ENCODE data around the gene SLC7A9.

Gene SLC7A9

DNA sequence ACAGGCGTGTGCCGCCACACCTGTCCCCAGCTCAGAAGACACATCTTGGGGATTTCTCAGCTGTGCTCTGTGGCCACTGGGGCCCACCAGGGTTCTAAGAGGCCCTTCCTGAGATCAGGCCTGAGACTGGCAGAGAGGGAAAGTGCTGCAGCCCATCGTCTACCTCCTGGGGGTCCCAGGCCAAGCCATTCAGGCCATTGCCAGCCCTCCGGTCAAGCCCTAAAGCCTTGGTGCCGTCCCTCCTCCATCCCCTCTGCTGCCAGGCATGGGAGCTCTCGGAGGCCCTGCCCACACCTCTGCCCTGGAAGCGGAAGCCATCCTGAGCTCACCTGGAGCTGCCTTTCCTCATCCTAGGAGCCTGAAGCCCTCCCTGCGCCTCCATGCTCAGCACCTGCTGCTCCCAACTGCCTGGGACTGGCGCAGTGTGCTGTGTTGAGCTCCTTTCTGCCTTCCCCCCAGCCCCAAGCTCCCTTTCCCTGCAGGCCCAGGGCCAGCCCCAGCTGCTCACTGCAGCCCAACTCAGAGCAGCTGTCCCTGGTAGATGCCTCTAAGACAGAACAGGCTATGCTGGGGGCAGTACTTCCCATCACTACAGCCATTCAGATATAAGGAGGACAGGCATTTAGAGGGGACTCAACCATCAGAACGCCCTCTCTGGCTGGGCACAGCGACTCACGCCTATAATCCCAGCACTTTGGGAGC lies 2.9 kb downstream of the SLC7A9 start:
- H3K4me3 ChIP-seq (replicated peaks in 1 of 2; ENCODE audit: low read depth in 2 of 2, low read length in 2 of 2), result no peak overlapping the region
- no peak for DNase-seq (ENCODE audit: low read depth in 2 of 2)
- TF ChIP-seq, protein P1, sequence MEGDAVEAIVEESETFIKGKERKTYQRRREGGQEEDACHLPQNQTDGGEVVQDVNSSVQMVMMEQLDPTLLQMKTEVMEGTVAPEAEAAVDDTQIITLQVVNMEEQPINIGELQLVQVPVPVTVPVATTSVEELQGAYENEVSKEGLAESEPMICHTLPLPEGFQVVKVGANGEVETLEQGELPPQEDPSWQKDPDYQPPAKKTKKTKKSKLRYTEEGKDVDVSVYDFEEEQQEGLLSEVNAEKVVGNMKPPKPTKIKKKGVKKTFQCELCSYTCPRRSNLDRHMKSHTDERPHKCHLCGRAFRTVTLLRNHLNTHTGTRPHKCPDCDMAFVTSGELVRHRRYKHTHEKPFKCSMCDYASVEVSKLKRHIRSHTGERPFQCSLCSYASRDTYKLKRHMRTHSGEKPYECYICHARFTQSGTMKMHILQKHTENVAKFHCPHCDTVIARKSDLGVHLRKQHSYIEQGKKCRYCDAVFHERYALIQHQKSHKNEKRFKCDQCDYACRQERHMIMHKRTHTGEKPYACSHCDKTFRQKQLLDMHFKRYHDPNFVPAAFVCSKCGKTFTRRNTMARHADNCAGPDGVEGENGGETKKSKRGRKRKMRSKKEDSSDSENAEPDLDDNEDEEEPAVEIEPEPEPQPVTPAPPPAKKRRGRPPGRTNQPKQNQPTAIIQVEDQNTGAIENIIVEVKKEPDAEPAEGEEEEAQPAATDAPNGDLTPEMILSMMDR (IDR thresholded peaks at IDR 0.05; ENCODE audit: low read depth, low read length), result no peak

DNA sequence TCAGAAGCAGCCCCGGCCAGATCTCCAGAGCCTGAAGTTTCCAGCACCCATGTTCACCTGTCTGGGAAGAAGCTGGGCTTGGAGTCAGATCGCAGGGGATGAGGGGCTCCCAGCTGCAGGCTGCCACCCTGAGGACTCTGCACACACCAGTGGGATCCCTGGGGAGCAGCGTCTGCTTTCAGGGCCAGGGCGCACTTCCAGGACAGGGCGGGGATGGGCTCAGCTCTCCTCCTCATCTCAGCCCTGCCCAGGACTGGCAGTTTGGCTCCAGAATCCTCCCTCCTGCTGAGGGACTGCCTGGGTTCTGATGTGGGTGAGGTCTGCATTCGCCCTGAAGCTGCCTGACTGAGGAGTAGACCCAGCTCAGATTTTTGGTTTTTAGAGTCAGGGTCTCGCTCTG lies 3.5 kb downstream of the SLC7A9 start:
- H3K4me3 ChIP-seq (replicated peaks in 1 of 2; ENCODE audit: low read depth in 2 of 2, low read length in 2 of 2), result no peak overlapping the region

GRCh38 chr19:32865326-32865725 lies 4.2 kb downstream of the SLC7A9 start:
- DNase-seq (ENCODE audit: low read depth in 2 of 2), result no peak
- TF ChIP-seq, protein P1 (IDR thresholded peaks at IDR 0.05; ENCODE audit: low read depth, low read length), result no peak
- no peak overlapping the region for H3K4me3 ChIP-seq (replicated peaks in 1 of 2; ENCODE audit: low read depth in 2 of 2, low read length in 2 of 2)

More for the DNA sequence above, 3.5 kb downstream of the SLC7A9 start:
- TF ChIP-seq, protein P1 (IDR thresholded peaks at IDR 0.05; ENCODE audit: low read depth, low read length), result no peak
- no peak for DNase-seq (ENCODE audit: low read depth in 2 of 2)

- no peak overlapping the region for H3K4me3 ChIP-seq (replicated peaks in 1 of 2; ENCODE audit: low read depth in 2 of 2, low read length in 2 of 2)
- TF ChIP-seq, protein P1 (IDR thresholded peaks at IDR 0.05; ENCODE audit: low read depth, low read length), result no peak
- DNase-seq (ENCODE audit: low read depth in 2 of 2), result no peak
These were observed 5.1 kb downstream of the SLC7A9 start for GRCh38 chr19:32864318-32865007.

- TF ChIP-seq, protein P1 (IDR thresholded peaks at IDR 0.05; ENCODE audit: low read depth, low read length), result no peak
- DNase-seq (ENCODE audit: low read depth in 2 of 2), result no peak
- H3K4me3 ChIP-seq (replicated peaks in 1 of 2; ENCODE audit: low read depth in 2 of 2, low read length in 2 of 2), result no peak overlapping the region
These were observed 5.7 kb downstream of the SLC7A9 start for GRCh38 chr19:32863841-32864240.

GRCh38 chr19:32863301-32863700 lies 6.3 kb downstream of the SLC7A9 start:
- TF ChIP-seq, protein P1 (IDR thresholded peaks at IDR 0.05; ENCODE audit: low read depth, low read length), result no peak
- no peak overlapping the region for H3K4me3 ChIP-seq (replicated peaks in 1 of 2; ENCODE audit: low read depth in 2 of 2, low read length in 2 of 2)
- DNase-seq (ENCODE audit: low read depth in 2 of 2), result no peak
